ENCODE data around the gene INPP5A.
"Not testable (repeated sequence)": the region's sequence is repeated elsewhere in the genome, so short reads cannot be mapped to it uniquely, and the experiment has no call there.

The INPP5A gene

GRCh38 chr10:132777441-132777840 lies 239.9 kb downstream of the INPP5A start:
- no peak for DNase-seq

GRCh38 chr10:132779549-132780294 lies 242.1 kb downstream of the INPP5A start:
- DNase-seq: no peak

GRCh38 chr10:132780356-132780755 lies 242.8 kb downstream of the INPP5A start:
- DNase-seq: no peak

- no peak for DNase-seq
Measured at GRCh38 chr10:132781556-132781955, 244.0 kb downstream of the INPP5A start.

- no peak for DNase-seq
Measured at GRCh38 chr10:132783165-132783939, 245.8 kb downstream of the INPP5A start.

- DNase-seq: no peak
Measured at GRCh38 chr10:132783940-132784865, 246.6 kb downstream of the INPP5A start.

GRCh38 chr10:132784866-132785722 lies 247.5 kb downstream of the INPP5A start:
- DNase-seq: no peak

GRCh38 chr10:132785723-132786475 lies 248.3 kb downstream of the INPP5A start, which contains the start of gene NKX6-2:
TSS of gene NKX6-2 (minus strand) at chr10:132786147. CDS start at chr10:132785948, 199 bp downstream.
- no peak for DNase-seq

GRCh38 chr10:132786476-132786883 lies 248.9 kb downstream of the INPP5A start:
- no peak for DNase-seq

GRCh38 chr10:132786884-132787494 lies 249.4 kb downstream of the INPP5A start:
- DNase-seq: no peak

- no peak for DNase-seq
Measured at GRCh38 chr10:132787495-132788179, 250.1 kb downstream of the INPP5A start.

GRCh38 chr10:132788180-132788830 lies 250.7 kb downstream of the INPP5A start:
- DNase-seq: no peak

- DNase-seq: no peak
Measured at GRCh38 chr10:132788831-132789219, 251.2 kb downstream of the INPP5A start.

GRCh38 chr10:132789659-132790148 lies 252.1 kb downstream of the INPP5A start:
- DNase-seq: no peak

GRCh38 chr10:132790470-132790869 lies 252.9 kb downstream of the INPP5A start:
- DNase-seq: no peak

GRCh38 chr10:132790934-132791829 lies 253.6 kb downstream of the INPP5A start:
- no peak for DNase-seq

- not testable (repeated sequence) for DNase-seq
Measured at GRCh38 chr10:132792099-132792498, 254.5 kb downstream of the INPP5A start.

- DNase-seq: no peak
Measured at GRCh38 chr10:132792796-132793195, 255.2 kb downstream of the INPP5A start.

All from activated gamma-delta T cell (primary cell).